MM.1S (cell line): ENCODE results near the gene RPS3.
A peak's percentile ranks its signal among the peaks of the same experiment; 100 is the strongest.
"Not testable (repeated sequence)": the region's sequence is repeated elsewhere in the genome, so short reads cannot be mapped to it uniquely, and the experiment has no call there.

Source experiments
- DNase-seq: peaks from one replicate; pipeline ENCODE4 v3.0.0-alpha.2; 2015
- H2AFZ ChIP-seq: fragments of 300-600 bp; sonication (generic); 2 replicates; pipeline ENCODE4 v1.6.0; 2016; ENCODE audit warnings: antibody characterized with exemption, low read length
- H3F3A ChIP-seq: fragments of 300-600 bp; sonication (generic); 2 replicates; pipeline ENCODE4 v1.6.1; 2016; ENCODE audit warnings: mild to moderate bottlenecking, antibody characterized with exemption, low read length, moderate library complexity, mixed read lengths; ENCODE audit not compliant: insufficient read depth
- H3K27ac ChIP-seq: fragments of 300-600 bp; sonication (generic); 2 replicates; pipeline ENCODE4 v1.5.1; 2016; ENCODE audit warnings: mild to moderate bottlenecking, low read length
- H3K27me3 ChIP-seq: fragments of 300-600 bp; sonication (generic); replicated peaks from 2 replicates; pipeline ENCODE4 v1.6.0; 2016; ENCODE audit warnings: low read length; ENCODE audit not compliant: insufficient read depth
- H3K36me3 ChIP-seq: fragments of 300-600 bp; sonication (generic); replicated peaks from 2 replicates; pipeline ENCODE4 v1.6.1; 2016; ENCODE audit warnings: mild to moderate bottlenecking, low read length, mixed read lengths; ENCODE audit not compliant: insufficient read depth
- H3K4me1 ChIP-seq: fragments of 300-600 bp; sonication (generic); 2 replicates; pipeline ENCODE4 v1.6.1; 2016; ENCODE audit warnings: low read length, mixed read lengths
- H3K4me2 ChIP-seq: fragments of 300-600 bp; sonication (generic); 2 replicates; pipeline ENCODE4 v1.6.0; 2016; ENCODE audit warnings: low read depth, low read length
- H3K4me3 ChIP-seq: fragments of 300-600 bp; sonication (generic); 2 replicates; pipeline ENCODE4 v1.5.1; 2016; ENCODE audit warnings: low read length, mixed read lengths
- H3K79me2 ChIP-seq: fragments of 300-600 bp; sonication (generic); 2 replicates; pipeline ENCODE4 v1.6.1; 2016; ENCODE audit warnings: mixed run types, low read length, mixed read lengths
- H3K9ac ChIP-seq: fragments of 300-600 bp; sonication (generic); 2 replicates; pipeline ENCODE4 v1.6.1; 2016; ENCODE audit warnings: low read length, mixed read lengths
- H3K9me2 ChIP-seq: fragments of 300-600 bp; sonication (generic); replicated peaks from 2 replicates; pipeline ENCODE4 v1.6.1; 2016; ENCODE audit warnings: mild to moderate bottlenecking, low read length, mixed read lengths; ENCODE audit not compliant: insufficient read depth
- H3K9me3 ChIP-seq: fragments of 300-600 bp; sonication (generic); replicated peaks from 2 replicates; pipeline ENCODE4 v1.6.1; 2016; ENCODE audit warnings: mild to moderate bottlenecking, low read length, mixed read lengths; ENCODE audit not compliant: insufficient read depth
- H4K20me1 ChIP-seq: fragments of 300-600 bp; sonication (generic); 2 replicates; pipeline ENCODE4 v1.6.1; 2016; ENCODE audit warnings: mild to moderate bottlenecking, low read length, moderate library complexity, mixed read lengths; ENCODE audit not compliant: insufficient read depth
- CTCF ChIP-seq: fragments of 300-600 bp; sonication (generic); IDR thresholded peaks from 2 replicates; pipeline ENCODE4 v1.5.1; 2016; ENCODE audit warnings: antibody characterized with exemption, low read length, mixed read lengths
- EZH2 ChIP-seq: fragments of 300-600 bp; sonication (generic); optimal IDR thresholded peaks from 2 replicates; pipeline ENCODE3; 2017; ENCODE audit warnings: low read depth, mild to moderate bottlenecking, antibody characterized with exemption, low read length, mixed read lengths
- EZH2phosphoT487 ChIP-seq: fragments of 300-600 bp; sonication (generic); IDR thresholded peaks from 2 replicates; pipeline ENCODE4 v1.6.1; 2018; ENCODE audit warnings: antibody characterized with exemption, low read length

Gene RPS3

GRCh38 chr11:75352588-75353206 lies 46.6 kb upstream of the RPS3 start:
- Histone ChIP-seq H3K4me2 (peak overlapping the region; percentile 73; the same call in 1 of the 2 replicates), H3K4me1 (no peaks in the 10 kb centered on the region), H3K27me3 (peaks cover 26% of the 10 kb centered on the region; the same call in 1 of the 2 replicates), H4K20me1 (no peaks in the 10 kb centered on the region), H3K27ac (no peak overlapping the region), H2AFZ (no peak overlapping the region), H3K9me2 (no peaks in the 10 kb centered on the region), H3F3A (no peaks in the 10 kb centered on the region), H3K79me2 (no peaks in the 10 kb centered on the region), H3K9ac (no peak overlapping the region), H3K4me3 (no peak overlapping the region), H3K9me3 (no peaks in the 10 kb centered on the region), H3K36me3 (no peaks in the 10 kb centered on the region)
- TF ChIP-seq EZH2phosphoT487 (no peak), CTCF (no peak), EZH2 (no peak)
- no peak for DNase-seq

GRCh38 chr11:75355051-75355450 lies 44.3 kb upstream of the RPS3 start:
- no peak overlapping the region for H3K27ac ChIP-seq
- H2AFZ ChIP-seq = no peak overlapping the region
- no peak for DNase-seq
- H4K20me1 ChIP-seq = no peaks in the 10 kb centered on the region
- no peak overlapping the region for H3K4me3 ChIP-seq
- no peak overlapping the region for H3K4me2 ChIP-seq
- H3K9ac ChIP-seq = no peak overlapping the region
- no peaks in the 10 kb centered on the region for H3K4me1 ChIP-seq
- TF ChIP-seq CTCF (no peak), EZH2 (no peak), EZH2phosphoT487 (no peak)
- H3F3A ChIP-seq = no peaks in the 10 kb centered on the region
- no peaks in the 10 kb centered on the region for H3K36me3 ChIP-seq
- no peaks in the 10 kb centered on the region for H3K79me2 ChIP-seq
- no peaks in the 10 kb centered on the region for H3K9me2 ChIP-seq
- no peaks in the 10 kb centered on the region for H3K9me3 ChIP-seq
- H3K27me3 ChIP-seq = peaks cover 26% of the 10 kb centered on the region; the same call in 1 of the 2 replicates

- no peak overlapping the region for H3K4me3 ChIP-seq
- H4K20me1 ChIP-seq = no peaks in the 10 kb centered on the region
- no peaks in the 10 kb centered on the region for H3K79me2 ChIP-seq
- DNase-seq = no peak
- H3K36me3 ChIP-seq = no peaks in the 10 kb centered on the region
- no peaks in the 10 kb centered on the region for H3F3A ChIP-seq
- no peaks in the 10 kb centered on the region for H3K9me3 ChIP-seq
- no peak overlapping the region for H3K27ac ChIP-seq
- peaks cover 19% of the 10 kb centered on the region; the same call in 1 of the 2 replicates for H3K27me3 ChIP-seq
- H3K9me2 ChIP-seq = no peaks in the 10 kb centered on the region
- no peak overlapping the region for H3K4me2 ChIP-seq
- no peak overlapping the region for H3K9ac ChIP-seq
- no peak overlapping the region for H2AFZ ChIP-seq
- no peak for TF ChIP-seq EZH2phosphoT487
- H3K4me1 ChIP-seq = no peaks in the 10 kb centered on the region
Observed at GRCh38 chr11:75356613-75357012, 42.7 kb upstream of the RPS3 start.

GRCh38 chr11:75362285-75362684 lies 37.0 kb upstream of the RPS3 start:
- H3K9me3 ChIP-seq, H3K9ac ChIP-seq, H4K20me1 ChIP-seq, H3K27me3 ChIP-seq, H3K79me2 ChIP-seq, DNase-seq, H2AFZ ChIP-seq, H3F3A ChIP-seq, H3K36me3 ChIP-seq, H3K4me1 ChIP-seq, H3K27ac ChIP-seq, H3K4me2 ChIP-seq, H3K4me3 ChIP-seq, H3K9me2 ChIP-seq: not testable (repeated sequence)
